Fibroblast of upper back skin (primary cell): ENCODE measurements around the gene FHIT.
"Not testable (repeated sequence)": the region's sequence is repeated elsewhere in the genome, so short reads cannot be mapped to it uniquely, and the experiment has no call there.

Experiments
- DNase-seq: peaks from one replicate; pipeline ENCODE4 v3.0.0-alpha.2; 2013

Gene FHIT

DNA sequence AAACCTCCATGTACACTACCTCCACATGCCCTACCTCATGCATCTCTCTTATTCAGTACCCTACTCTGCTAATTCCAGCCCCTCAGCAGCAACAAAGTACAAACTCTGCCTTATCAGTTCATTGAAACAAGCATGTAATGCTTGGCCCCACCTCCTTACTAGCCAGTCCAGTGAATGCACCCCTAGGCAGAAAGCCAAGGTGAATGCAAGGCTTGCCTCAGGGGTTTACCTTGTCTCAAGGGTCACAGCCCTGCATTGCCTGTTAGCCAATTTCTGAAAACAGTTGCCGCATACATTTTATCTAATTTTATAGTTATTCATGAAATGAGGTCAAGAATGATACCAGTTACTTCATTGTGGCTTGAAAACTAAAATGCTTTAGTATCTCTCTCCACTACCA lies 576.4 kb downstream of the FHIT start:
- DNase-seq, result no peak

DNA sequence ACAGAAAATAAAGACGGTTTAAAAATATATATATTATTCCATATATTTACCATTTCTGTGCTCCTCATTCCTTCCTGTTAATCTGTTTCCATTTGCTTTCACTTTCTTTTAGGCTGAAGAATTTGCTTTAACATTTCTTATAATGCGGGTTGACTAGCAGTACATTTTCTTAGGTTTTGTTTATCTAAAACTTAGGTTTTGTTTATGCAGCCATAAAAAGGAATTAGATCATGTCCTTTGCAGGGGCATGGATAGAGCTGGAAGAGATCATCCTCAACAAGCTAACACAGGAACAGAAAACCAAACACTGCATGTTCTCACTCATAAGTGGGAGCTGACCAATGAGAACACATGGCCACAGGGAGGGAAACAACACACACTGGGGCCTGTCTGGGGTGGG lies 578.1 kb downstream of the FHIT start:
- DNase-seq, result no peak

DNA sequence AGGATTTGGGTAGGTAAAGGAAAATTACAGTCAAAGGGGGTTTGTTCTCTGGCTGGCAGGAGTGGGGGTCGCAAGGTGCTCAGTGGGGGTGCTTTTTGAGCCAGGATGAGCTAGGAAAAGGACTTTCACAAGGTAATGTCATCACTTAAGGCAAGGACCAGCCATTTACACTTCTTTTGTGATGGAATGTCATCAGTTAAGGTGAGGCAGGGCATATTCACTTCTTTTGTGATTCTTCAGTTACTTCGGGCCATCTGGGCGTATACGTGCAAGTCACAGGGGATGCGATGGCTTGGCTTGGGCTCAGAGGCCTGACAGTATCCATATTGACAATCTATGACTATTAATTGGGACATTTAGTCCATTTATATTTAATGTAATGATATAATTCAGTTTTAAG lies 578.9 kb downstream of the FHIT start:
- DNase-seq, result not testable (repeated sequence)

DNA sequence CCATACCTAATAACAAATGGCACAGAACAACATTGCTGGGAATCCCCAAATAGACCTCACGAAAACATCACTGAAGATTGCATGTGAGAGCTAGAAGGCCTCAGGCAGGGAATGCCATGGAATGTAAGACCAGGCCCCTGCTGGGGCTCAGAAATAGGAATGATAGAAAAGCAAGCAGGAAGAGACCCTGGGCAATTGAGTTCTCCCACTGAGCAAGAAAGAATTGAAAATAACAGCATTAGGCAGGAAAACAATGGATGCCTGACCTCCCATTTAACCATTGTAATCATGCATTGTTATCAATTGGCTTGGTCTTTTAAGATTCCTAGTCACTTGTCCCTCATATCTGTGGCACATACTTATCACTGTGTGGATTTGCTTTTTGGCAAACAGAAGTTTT lies 581.6 kb downstream of the FHIT start:
- no peak for DNase-seq

DNA sequence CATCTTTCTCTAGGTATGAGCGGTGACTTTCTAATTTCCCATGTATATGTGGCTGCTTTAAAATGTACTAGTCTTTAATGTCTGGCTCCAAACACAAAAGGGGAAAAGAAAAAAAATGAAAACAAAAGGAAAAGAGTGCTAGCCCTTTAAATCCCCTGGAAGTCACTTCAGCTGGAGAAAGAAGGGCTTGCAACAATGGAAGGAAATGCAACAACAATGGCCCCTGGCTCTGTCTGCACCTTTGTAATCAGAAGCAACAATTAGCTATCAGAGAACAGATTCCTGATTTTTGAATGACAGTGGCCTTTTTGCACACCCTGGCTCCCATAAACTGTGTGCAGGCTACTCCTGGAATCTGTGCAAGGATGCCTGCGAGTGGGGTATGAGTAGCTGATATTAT lies 591.2 kb downstream of the FHIT start:
- no peak for DNase-seq

DNA sequence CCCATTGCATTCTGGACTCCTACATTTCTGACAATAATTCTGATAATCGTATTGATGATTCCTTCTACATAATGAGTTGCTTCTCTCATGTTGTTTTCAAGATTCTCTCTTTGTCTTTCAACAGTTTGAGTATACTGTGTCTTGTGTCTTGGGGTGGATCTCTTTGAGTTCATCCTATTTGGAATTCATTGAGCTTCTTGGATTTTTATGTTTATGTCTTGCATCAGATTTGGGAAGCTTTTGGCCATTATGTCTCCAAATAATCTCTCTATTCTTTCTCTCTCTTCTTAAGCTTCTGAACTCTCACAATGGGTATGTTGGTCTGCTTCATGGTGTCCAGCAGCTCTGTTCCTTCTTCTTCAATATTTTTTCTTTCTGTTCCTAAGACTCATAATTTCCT lies 592.2 kb downstream of the FHIT start:
- no peak for DNase-seq

DNA sequence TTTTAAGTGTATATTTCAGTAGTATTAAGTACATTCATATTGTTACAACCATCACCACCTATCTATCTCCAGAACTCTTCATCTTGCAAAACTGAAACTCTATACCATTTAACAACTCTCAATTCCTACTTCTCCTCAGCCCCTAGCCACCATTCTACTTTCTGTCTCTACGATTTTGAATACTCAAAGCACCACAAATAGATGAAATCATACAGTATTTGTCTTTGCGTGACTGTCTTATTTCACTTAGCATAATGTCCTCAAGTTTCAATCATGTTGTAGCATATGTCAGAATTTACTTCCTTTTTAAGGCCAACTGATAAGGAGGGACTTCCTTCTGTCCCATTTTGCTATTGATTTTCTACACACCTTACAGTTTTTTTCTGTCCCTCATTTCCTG lies 593.3 kb downstream of the FHIT start:
- DNase-seq, result no peak

DNA sequence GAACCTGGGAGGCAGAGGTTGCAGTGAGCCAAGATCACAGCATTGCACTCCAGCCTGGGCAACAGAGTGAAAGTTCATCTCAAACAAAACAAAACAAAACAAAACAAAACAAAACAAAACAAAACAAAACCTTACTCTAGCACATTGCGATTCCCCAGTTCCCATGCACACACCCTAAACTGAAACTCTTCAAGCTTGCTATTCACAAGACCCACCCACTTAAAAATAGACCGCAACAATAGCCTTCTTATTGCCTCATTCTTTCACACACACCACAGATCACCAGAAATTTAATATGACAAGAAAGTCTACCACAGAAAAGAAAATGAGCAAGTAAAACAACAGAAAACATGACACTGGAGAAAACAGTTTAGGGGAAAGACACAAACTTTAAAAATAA lies 598.4 kb downstream of the FHIT start:
- no peak for DNase-seq

DNA sequence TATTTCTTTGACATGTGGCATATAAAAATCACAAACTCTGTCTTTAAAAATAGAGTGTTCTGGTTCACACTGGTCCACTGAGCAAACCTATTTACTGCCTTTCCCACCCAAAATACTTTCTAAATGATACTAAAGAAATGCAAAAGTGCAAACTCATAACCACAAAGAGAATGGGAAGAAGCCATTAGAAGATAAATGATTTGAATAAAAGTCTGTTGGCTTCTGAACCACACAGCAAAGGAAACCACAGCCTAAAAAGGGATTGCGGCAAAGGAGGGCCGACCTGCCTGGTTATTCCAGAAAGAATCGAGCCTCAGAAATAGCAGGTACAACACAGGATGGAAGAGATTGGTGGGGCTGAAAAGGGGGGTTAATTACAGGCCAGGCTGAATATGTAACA lies 599.5 kb downstream of the FHIT start:
- DNase-seq, result peak; percentile 3

DNA sequence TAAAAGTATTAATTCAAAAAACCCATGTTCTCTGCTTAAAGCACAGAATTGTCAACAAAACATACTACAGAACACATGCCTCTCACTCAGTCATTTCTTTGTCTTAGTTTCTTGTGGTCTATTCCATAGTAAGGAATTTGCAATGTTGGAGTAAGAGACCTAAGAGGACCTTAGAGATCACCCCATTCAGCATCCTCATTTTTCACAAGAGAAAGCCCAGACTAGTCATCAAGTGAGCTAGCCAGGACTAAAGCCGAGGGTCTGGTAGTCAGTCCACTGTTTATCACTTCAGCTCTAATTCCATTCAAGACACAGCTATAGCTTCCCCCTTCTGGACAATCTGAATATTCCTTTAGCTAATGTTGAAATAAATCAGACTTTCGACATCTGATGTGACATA lies 601.1 kb downstream of the FHIT start:
- peak; percentile 40 for DNase-seq

DNA sequence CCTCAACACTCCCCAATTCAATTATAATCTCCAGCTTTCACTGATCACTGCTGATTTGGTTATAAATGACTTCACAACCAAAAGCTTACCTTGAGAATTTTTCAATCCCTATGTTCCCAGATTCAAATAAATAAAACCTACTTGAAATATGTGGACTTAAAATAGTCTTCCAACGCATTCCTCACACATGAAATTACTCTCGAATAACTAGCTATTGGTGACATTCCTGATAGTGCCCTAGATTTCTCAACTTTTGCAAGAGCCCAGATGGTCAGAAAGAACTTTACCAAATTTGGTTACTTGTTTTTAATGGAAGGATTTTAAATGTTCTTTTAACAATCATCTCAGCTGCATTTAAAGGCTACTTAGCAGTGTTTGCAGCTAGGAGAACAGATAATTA lies 605.5 kb downstream of the FHIT start:
- peak; percentile 35 for DNase-seq

DNA sequence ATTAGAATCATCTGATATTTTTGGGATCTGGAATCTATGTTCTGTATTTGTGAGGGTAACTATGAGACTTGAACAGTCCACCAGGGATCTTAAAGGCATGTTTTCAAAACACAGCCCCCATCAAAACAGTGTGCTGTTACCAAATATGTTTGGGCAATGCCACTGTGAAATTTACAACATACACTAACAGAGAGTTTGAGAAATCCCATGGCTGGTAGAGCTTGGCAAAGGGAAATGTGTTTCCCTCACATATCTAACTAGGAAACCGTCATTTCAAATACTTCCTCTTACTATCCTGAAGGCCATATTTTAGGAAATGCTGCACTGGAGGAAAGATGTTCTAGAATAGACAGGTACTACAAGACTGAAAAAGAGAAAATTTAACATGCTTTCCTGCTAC lies 607.4 kb downstream of the FHIT start:
- DNase-seq, result no peak

DNA sequence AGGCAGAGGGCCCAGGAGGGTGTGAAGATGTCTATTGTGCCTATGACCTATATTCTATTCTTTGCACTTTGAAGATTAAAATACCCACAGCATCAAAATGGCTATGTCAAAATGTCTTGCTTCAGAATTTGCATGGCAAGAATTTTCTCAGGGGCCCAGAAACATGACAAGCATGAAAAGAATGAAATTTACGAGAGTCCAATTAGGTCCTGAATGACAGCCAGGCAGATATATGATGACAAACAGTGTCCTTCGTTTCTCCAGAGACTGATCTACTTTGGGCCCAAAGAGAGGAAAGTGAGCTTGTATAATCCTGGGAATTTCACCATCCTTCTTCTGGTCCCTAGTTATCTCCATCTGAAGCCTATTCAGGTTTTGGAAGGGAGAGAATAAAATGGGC lies 609.9 kb downstream of the FHIT start:
- no peak for DNase-seq

DNA sequence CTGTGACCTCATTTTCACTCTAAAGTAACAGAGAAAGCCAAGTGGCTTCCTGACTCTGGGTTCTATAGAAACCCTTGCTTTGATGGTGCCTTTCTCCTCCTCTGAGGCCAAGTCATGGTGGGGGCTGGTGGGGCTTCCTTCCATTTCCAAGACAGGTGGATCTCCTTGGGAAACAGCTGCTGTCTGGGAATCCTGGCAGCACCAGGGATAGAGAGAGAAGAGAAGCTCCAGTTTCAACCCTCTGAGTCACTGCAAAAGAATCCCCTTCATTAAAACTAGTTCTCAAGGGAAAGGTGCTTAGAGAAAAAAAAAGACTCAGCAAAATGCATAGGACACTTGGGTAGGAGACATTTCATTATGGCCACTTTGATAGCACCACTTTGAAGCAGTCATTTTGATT lies 614.4 kb downstream of the FHIT start:
- DNase-seq, result peak; percentile 61

DNA sequence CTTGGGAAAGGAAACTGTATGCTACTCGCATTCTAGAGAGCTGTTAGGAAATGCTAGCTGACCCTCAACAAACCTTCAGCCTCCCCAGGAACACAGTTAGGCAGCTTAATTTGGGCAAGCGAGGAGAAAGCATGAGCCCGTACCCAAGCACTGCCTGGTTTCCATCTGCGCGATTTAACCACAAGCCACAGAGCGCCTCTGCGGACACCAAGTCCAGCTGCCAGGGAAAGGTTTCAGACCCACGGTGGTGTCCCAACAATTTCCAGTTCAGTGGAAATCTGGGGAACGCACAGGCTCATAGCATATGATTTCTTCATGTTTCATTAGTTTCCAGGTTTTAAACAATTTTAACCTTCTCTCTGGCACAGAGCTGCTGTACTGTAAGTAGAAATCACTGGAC lies 617.6 kb downstream of the FHIT start:
- DNase-seq, result peak; percentile 45

DNA sequence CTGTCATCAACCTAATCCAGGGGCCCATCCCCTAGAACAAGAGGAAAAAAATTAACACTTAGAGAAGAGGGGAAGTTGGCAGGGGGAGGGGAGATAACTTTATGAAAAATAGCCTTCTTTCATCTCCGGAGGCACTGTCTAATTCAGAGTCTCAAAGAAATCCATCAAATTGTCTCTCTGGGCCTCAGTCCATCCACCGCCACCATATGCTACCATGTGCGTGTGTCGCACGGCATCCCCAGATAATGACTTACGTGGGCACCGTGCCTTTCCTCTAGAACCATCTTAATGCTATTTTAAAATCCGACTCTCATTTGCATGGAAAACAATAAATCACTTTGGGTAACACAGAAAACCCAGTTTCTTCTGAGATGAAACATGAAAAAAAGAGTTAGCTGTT lies 619.7 kb downstream of the FHIT start:
- no peak for DNase-seq

DNA sequence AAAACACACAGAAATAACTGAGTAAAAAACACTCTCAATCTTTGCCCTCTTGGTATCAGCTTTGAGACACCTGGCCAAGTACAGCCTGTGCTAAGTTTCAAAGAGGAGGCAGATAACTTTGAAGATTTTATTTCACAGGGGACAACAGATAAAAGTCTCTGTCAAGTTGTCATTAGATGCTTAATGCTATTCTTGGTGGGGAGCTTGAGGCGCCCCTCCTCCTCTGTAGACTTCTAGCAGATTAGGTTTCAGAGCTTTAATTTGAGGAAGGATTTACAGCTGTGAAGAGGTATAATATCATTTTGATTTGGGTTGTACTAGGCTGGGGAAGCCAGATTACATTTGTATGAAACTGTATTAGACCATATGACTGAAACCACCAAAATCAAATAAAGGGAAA lies 620.3 kb downstream of the FHIT start:
- no peak for DNase-seq

DNA sequence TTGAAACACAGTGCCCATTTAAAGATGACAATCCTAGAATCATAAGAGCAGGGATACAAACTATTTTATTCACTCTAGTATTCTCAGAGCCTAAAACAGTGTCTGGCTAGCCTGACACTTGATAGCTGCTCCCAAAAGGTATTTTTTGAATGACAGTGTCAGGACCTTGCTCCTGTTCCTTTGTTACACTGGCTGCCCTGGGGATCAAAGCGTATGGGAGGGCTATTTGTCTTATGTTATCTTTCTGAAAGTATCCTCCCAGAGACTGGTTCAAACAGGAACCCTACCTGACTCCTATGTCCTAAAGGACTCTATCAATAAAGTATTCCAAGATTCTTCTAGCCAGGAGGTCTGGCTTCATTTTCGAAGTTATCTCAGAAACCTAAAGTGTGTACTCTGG lies 621.4 kb downstream of the FHIT start:
- DNase-seq, result no peak

DNA sequence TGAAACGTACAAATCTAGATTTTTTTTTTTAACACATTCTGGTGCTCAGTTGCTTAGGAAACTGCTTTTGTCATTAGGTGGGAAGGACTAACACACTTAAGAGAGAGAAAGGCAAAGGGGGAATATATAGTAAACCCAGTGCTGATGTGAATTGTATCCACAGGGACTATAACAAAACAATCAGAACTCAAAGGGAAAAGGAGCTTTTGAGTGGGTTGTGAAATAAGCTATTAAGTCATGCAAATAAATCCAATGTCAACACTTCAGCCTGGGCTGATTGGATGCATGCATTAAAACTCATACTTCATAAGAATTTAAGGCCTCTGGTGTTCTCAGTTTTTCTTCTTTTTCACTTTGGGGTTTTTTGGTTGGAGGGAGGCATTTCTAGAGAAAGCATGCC lies 628.9 kb downstream of the FHIT start:
- no peak for DNase-seq

DNA sequence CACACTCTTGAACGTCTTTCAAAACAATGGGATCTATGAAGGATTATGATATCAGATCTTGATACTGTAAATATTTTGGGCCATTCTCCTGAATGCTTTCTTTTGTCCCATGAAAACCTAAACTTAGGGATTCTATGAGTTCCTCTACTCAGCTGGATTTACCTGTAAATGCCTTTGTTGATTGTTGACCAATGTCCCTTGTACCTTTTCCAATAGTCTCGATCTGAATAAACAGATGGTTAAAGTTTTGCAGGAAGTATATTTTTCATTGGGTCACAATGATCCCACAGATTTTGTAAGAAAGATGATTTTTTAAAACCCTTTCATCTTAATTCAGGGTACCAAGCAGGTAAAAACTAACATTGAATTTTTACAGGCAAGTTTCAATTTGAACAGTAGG lies 634.1 kb downstream of the FHIT start:
- no peak for DNase-seq

DNA sequence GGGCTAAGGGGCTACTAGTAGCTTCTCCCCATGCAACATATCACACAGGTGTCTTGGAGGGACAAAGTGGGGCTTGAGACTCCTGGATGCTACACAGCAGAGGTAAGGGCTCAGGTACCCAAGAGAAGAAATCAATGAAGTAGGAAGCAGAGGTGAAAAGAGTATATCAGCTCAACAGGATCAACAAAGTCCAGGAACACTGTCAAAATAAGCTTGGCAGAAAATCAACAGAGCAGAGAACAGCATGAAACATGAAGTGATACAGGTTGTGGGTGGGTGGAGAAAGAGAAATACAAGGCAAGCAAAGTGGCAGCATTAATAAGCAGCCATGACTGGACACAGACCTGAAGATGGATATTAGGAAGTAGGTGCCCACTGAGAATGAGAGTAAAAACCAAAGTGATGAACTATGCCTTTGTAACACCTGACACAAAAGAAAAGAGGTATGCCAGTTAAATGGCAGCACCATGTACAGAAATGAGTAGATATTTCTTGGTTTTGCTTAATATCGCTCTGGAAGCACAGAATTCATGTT lies 637.4 kb downstream of the FHIT start:
- no peak for DNase-seq

DNA sequence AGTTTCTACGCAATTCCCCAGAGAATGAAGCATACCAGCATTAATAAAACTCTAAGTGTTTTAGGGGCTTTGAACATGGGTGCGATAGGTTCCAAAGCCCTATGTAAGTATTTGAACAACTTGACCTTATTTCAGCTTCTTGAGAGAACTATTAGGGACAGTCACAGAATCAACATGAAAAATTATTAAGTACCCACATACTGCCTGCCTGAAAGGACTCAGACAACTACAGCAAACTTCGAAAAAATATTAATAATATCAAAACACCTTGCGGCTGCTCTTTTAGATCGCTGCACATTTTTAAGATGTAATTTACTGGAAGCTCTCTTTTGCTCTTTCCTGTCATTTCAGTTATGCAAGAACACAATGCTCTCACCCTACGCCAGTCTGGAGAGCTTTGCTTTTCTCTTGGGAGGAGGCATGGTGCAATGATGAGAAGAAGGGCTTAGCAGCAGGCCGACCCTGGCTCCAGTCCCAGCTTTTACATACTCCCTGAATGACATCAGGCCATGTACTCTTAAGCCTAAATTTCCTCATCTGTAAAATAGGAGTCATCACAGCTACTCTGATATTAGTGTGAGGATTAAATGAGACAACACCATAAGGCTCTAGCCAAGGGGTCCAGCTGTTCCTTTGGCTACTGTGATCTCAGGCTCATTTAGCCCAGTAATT lies 640.7 kb downstream of the FHIT start:
- DNase-seq, result peak; percentile 91

DNA sequence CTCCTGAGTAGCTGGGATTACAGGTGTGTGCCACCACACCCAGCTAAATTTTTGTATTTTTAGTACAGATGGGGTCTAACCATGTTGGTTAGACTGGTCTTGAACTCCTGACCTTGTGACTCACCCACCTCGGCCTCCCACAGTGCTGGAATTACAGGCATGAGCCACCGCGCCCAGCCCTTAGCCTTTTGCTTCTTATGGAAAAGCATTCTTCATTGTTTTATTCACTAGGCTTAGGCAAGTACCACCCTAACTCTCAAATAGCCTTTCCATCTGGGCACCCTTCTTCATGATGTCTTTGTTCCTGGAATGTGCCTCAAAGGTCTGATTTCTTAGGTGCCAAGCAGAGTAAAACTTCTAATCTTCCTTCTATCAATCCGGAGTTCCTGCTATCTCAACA lies 641.8 kb downstream of the FHIT start:
- DNase-seq, result peak; percentile 32

DNA sequence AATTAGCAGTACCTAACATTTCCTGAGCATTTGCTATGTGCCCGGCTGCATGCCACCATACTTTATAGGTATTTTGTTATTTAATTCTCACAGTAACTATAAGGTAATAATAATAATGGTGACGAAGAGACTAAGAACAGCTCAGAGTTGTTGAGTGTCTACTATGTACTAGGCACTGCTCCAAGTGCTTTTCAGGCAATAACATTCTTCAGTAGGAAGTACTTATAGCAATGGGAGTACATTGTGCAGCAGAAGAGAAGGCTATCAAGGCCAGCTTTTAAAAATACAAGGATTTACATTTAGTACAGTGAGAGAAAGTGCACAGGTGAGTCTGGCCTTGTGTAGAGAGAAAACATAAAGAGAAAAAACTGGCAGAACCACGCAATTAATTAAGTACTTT lies 647.4 kb downstream of the FHIT start:
- no peak for DNase-seq

DNA sequence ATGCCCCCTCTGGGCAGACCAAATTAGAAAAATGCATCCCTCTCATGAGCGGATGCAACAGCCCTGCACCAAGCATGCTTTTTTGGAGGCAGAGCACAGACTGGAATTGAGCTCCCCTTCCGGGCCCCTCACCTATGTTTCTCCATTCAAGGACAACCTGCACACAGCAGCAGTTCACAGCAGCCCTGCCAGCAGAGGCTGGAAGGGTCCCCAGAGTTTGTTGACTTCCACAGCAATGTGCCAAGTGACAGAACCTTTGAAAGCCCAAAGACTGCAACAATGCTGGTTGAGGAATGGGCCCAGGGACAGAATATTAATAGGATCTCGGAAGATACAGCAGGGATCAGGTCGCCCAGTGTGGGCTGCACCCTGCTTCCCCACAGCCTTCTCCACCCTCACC lies 650.4 kb downstream of the FHIT start:
- DNase-seq, result no peak

DNA sequence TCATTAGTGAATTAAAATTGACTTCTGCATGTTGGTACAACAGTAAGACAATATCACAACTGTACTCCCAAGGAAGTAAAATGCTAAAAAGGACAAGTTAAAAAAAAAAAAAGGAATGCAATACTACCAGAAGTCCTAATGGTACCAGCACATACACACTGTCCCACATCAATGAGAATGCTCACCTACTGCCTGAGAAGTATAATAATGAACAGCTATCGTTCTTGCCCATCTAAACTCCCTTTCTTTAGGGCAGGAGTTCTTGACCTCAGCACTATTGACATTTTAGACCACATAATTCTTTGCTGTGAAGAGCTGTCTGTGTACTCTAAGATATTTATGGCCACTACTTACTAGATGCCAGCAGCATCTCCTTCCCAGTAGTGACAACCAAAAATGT lies 651.7 kb downstream of the FHIT start:
- DNase-seq, result no peak
